OCI-LY7 (cell line): ENCODE measurements around the gene GAS7. TPM values are rescaled to one million over a fixed set of nuclear protein-coding genes. Genes with fewer than 3 reads are reported as not detected.

Source experiments
- BruUV-seq: library from RNA; stranded (reverse); fragments of 400-500 nt; replicated peaks from 2 replicates; lab custom pipeline; 2021; lab: Mats Ljungman, UMichigan
- CTCF ChIA-PET: fragments of 300-600 bp; sonication (Branson Sonifier 250); formaldehyde crosslinking; loops from one replicate; lab custom pipeline; 2022; ENCODE audit warnings: antibody characterized with exemption; ENCODE audit not compliant: unreplicated experiment; lab: Charles Lee
- POLR2A ChIA-PET: fragments of 300-600 bp; sonication (Branson Sonifier 250); formaldehyde crosslinking; loops from one replicate; lab custom pipeline; 2022; ENCODE audit warnings: antibody characterized with exemption; lab: Charles Lee
- DNase-seq: peaks from one replicate; pipeline ENCODE4 v3.0.0-alpha.2; 2015; ENCODE audit warnings: low spot score
- H2AFZ ChIP-seq: fragments of 200-600 bp; sonication (generic), shearing (Covaris generic); 2 replicates; pipeline ENCODE4 v1.6.1; 2014; ENCODE audit warnings: mild to moderate bottlenecking, antibody characterized with exemption, low read length, moderate library complexity
- H3K27ac ChIP-seq: fragments of 200-600 bp; sonication (generic); 2 replicates; pipeline ENCODE4 v1.5.1; 2014; ENCODE audit warnings: mixed run types, low read depth, mild to moderate bottlenecking, moderate library complexity, low read length, inconsistent platforms; ENCODE audit not compliant: poor library complexity, severe bottlenecking
- H3K36me3 ChIP-seq: fragments of 200-600 bp; sonication (generic); 2 replicates; pipeline ENCODE4 v1.6.1; 2014; ENCODE audit warnings: mild to moderate bottlenecking, antibody characterized with exemption, low read length, moderate library complexity, mixed read lengths; ENCODE audit not compliant: insufficient read depth
- H3K4me1 ChIP-seq: fragments of 200-600 bp; sonication (generic); 2 replicates; pipeline ENCODE4 v1.5.1; 2014; ENCODE audit warnings: mild to moderate bottlenecking, low read length; ENCODE audit not compliant: insufficient read depth, poor library complexity, severe bottlenecking
- H3K4me2 ChIP-seq: fragments of 200-600 bp; sonication (generic); 2 replicates; pipeline ENCODE4 v1.6.1; 2014; ENCODE audit warnings: mild to moderate bottlenecking, low read length
- H3K4me3 ChIP-seq: fragments of 200-600 bp; sonication (generic); 2 replicates; pipeline ENCODE4 v1.5.1; 2014; ENCODE audit warnings: mild to moderate bottlenecking, low read depth, low read length; ENCODE audit not compliant: poor library complexity, severe bottlenecking
- H3K79me2 ChIP-seq: fragments of 200-600 bp; sonication (generic); 2 replicates; pipeline ENCODE4 v1.6.1; 2016; ENCODE audit warnings: low read depth, mild to moderate bottlenecking, low read length, moderate library complexity, mixed read lengths; ENCODE audit not compliant: insufficient read depth
- H3K9me2 ChIP-seq: fragments of 200-600 bp; sonication (generic); 2 replicates; pipeline ENCODE4 v1.6.1; 2016; ENCODE audit warnings: mild to moderate bottlenecking, low read length, mixed read lengths; ENCODE audit not compliant: insufficient read depth
- H3K9me3 ChIP-seq: fragments of 200-600 bp; sonication (generic); 2 replicates; pipeline ENCODE4 v1.6.1; 2014; ENCODE audit warnings: mild to moderate bottlenecking, mixed run types, low read length, mixed read lengths
- H4K20me1 ChIP-seq: fragments of 200-600 bp; sonication (generic); 2 replicates; pipeline ENCODE4 v1.6.1; 2014; ENCODE audit warnings: mild to moderate bottlenecking, antibody characterized with exemption, low read length, moderate library complexity, mixed read lengths; ENCODE audit not compliant: insufficient read depth
- EZH2phosphoT487 ChIP-seq: fragments of 200-600 bp; sonication (generic); IDR thresholded peaks from 2 replicates; pipeline ENCODE4 v1.6.1; 2018; ENCODE audit warnings: low read depth, borderline replicate concordance, mild to moderate bottlenecking, mixed run types, antibody characterized with exemption, low read length, moderate library complexity, mixed read lengths
- intact Hi-C: fragments of 100-400 bp; cut with micrococcal nuclease; formaldehyde crosslinking; loops from one replicate; pipeline ENCODE4 v1.10.0; 2022; ENCODE audit not compliant: unreplicated experiment
- total RNA-seq, 2 experiments: library from RNA; depleted of rRNA in 1 of 2; stranded (reverse); fragments of >200 nt in 1 of 2; shearing (Covaris generic) in 1 of 2; gene quantifications; 2 replicates each; pipeline ENCODE4 v1.2.3, GENCODE V29; 2014 to 2022
- TF ChIP-seq, protein P1 (sequence below): fragments of 200-600 bp; sonication (generic); conservative IDR thresholded peaks from 2 replicates; pipeline ENCODE4 v1.5.1; 2014; ENCODE audit warnings: mild to moderate bottlenecking, antibody characterized with exemption, low read length, moderate library complexity, mixed read lengths

Gene GAS7
- total RNA-seq, 2 experiments from 2014 or later = 1.5 TPM; not detected in 1

DNA sequence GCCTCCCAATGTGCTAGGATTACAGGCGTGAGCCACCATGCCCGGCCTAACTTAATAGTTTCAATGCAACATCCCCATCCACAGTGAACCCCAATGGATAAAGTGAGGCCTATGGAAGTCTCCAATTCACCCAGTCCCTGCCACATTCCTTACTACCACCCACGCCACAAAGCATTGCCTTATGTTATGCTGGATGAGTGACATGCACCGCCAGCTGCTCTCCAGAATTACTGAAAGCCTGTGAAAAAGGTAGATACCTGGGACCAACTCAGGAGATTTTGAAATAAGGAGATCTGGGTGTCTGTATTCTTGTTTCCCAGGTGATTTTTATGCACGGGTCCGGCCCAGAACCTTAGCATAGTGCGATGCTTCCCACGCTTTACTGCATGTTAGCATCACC lies 16.9 kb upstream of the GAS7 start:
- H3K36me3 ChIP-seq = no peaks in the 10 kb centered on the region
- H3K4me3 ChIP-seq = no peak overlapping the region
- no peaks in the 10 kb centered on the region for H3K9me3 ChIP-seq
- DNase-seq = no peak
- intact Hi-C loops = no loop called here
- ChIA-PET POLR2A (no interaction called here), CTCF (no interaction called here)
- H3K4me2 ChIP-seq = no peak overlapping the region
- H4K20me1 ChIP-seq = no peaks in the 10 kb centered on the region
- H3K79me2 ChIP-seq = no peaks in the 10 kb centered on the region
- no peak for TF ChIP-seq EZH2phosphoT487
- H3K27ac ChIP-seq = no peak overlapping the region
- no peak overlapping the region for H2AFZ ChIP-seq
- H3K9me2 ChIP-seq = no peaks in the 10 kb centered on the region
- no TSS peak for BruUV-seq
- H3K4me1 ChIP-seq = no peaks in the 10 kb centered on the region

DNA sequence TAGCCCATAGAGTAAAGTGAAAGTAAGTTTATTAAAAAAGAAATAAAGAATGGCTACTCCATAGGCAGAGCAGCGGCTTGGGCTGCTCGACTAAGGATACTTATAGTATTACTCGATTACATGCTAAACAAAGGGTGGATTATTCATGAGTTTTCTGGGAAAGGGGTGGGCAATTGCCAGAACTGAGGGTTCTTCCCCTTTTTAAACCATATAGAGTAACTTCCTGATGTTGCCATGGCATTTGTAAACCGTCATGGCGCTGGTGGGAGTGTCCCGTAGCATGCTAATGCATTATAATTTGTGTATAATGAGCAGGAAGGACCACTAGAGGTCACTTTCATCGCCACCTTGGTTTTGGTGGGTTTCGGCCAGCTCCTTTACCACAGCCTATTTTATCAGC lies 13.3 kb upstream of the GAS7 start:
- no peaks in the 10 kb centered on the region for H3K36me3 ChIP-seq
- no peak overlapping the region for H3K27ac ChIP-seq
- ChIA-PET CTCF (no interaction called here), POLR2A (no interaction called here)
- H3K4me3 ChIP-seq = no peak overlapping the region
- H3K9me3 ChIP-seq = 0 out of 2 replicates have a peak, but pooled peaks cover 4% of the 10 kb centered on the region
- DNase-seq = no peak
- H3K79me2 ChIP-seq = no peaks in the 10 kb centered on the region
- H3K4me2 ChIP-seq = no peak overlapping the region
- H3K9me2 ChIP-seq = no peaks in the 10 kb centered on the region
- intact Hi-C loops = no loop called here
- H3K4me1 ChIP-seq = no peaks in the 10 kb centered on the region
- no peak overlapping the region for H2AFZ ChIP-seq
- TF ChIP-seq, protein P1, sequence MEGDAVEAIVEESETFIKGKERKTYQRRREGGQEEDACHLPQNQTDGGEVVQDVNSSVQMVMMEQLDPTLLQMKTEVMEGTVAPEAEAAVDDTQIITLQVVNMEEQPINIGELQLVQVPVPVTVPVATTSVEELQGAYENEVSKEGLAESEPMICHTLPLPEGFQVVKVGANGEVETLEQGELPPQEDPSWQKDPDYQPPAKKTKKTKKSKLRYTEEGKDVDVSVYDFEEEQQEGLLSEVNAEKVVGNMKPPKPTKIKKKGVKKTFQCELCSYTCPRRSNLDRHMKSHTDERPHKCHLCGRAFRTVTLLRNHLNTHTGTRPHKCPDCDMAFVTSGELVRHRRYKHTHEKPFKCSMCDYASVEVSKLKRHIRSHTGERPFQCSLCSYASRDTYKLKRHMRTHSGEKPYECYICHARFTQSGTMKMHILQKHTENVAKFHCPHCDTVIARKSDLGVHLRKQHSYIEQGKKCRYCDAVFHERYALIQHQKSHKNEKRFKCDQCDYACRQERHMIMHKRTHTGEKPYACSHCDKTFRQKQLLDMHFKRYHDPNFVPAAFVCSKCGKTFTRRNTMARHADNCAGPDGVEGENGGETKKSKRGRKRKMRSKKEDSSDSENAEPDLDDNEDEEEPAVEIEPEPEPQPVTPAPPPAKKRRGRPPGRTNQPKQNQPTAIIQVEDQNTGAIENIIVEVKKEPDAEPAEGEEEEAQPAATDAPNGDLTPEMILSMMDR = no peak
- no peak for TF ChIP-seq EZH2phosphoT487
- no peaks in the 10 kb centered on the region for H4K20me1 ChIP-seq
- BruUV-seq = no TSS peak

DNA sequence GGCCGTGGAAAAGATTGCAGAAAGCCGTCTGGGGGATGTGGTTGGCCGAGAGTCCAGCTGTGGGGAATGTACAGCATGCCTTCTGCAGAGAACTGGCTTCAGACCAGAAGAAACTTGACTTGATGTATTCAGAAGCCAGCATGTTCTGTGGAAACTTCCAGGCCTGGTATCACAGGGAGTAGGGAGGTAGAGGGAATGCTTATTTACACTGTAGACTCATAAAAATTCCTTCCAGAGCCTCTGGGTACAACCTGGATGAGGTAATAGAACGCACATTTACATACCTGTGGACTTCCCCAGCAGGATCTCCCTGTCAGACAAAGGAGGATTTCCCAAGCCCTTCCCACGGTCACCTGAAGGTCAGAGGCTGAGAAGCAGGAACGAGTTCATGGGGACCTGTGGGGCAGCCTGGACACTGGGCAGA lies 11.8 kb upstream of the GAS7 start:
- Histone ChIP-seq H3K9me2 (no peaks in the 10 kb centered on the region), H3K9me3 (0 out of 2 replicates have a peak, but pooled peaks cover 4% of the 10 kb centered on the region), H3K79me2 (no peaks in the 10 kb centered on the region), H3K36me3 (no peaks in the 10 kb centered on the region), H2AFZ (no peak overlapping the region), H4K20me1 (no peaks in the 10 kb centered on the region), H3K4me2 (no peak overlapping the region), H3K27ac (no peak overlapping the region), H3K4me1 (no peaks in the 10 kb centered on the region), H3K4me3 (no peak overlapping the region)
- ChIA-PET CTCF (no interaction called here), POLR2A (interaction anchor here (0.7 kb wide), 1 partner anchor 10 kb away, joined by 3 read pairs; no protein-coding TSS in a partner anchor)
- TF ChIP-seq EZH2phosphoT487 = no peak
- TF ChIP-seq, protein P1 = no peak
- no TSS peak for BruUV-seq
- intact Hi-C loops = no loop called here
- no peak for DNase-seq
